Measurements from ENCODE around the gene DBN1. TPM values are rescaled to one million over a fixed set of nuclear protein-coding genes. Genes with fewer than 3 reads are reported as not detected.
A peak's percentile ranks its signal among the peaks of the same experiment; 100 is the strongest.

Gene DBN1
- total RNA-seq, 4 donors from 2014 or later: 89.8 to 139 (median 111) TPM

DNA sequence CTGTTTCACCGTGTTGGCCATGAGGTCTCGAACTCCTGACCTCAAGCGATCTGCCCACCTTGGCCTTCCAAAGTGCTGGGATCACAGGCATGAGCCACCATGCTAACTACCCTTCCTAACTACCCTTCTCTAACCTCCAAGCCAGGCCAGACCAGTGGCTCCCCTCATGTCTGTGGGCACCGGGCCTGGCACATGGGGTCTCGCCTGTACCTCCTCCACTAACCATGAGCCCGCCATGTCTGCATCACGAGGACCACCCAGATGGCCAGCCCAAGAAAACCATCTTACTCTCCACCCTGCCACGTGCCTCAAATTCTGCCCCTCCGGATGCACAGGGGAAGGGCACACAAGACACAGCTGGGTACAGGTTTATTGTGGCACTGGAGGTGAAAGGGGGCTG is 9.6 kb upstream of the DBN1 start:
- TF ChIP-seq EP300 (IDR thresholded peaks at IDR 0.05) (no peak), CTCF (IDR thresholded peaks at IDR 0.05) (no peak), POLR2A (IDR thresholded peaks at IDR 0.05) (no peak)
- Histone ChIP-seq H3K4me3 (no peak overlapping the region), H3K36me3 (peaks cover 0 to 65% (median 0%) of the 10 kb centered on the region in 3 donors), H3K4me1 (peaks cover 0 to 54% (median 14%) of the 10 kb centered on the region in 4 donors), H3K9me3 (no peaks in the 10 kb centered on the region), H3K27me3 (no peaks in the 10 kb centered on the region), H3K27ac (no peak overlapping the region)
- 91 to 95% methylated on average over 8 of the region's 9 CpGs for WGBS, 2 donors
- no peak for DNase-seq (ENCODE audit: low spot score in 2 of 2)

DNA sequence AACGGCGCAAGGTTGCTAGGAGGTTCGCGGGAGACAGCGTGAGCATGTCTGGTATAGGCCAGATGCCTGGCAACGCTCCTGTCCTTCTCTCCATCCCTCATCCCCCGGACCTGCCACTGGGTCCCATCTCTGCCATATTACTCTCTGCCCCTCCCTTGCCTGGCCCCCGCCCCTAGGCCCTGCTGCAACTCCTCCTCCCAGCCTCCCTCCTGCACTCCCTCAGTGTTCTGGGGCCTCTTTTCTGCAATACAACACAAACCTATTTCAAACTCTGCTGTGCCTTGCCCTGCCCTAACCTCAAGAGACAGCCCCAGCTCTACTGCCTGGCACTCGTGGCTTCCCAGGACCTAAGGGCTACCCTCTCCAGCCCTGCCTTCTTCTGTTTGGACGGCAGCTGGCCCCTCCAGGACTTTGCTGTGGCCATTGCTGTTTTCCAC is 8.9 kb upstream of the DBN1 start:
- no peak for TF ChIP-seq EP300 (IDR thresholded peaks at IDR 0.05)
- no peak for TF ChIP-seq CTCF (IDR thresholded peaks at IDR 0.05)
- no peak for TF ChIP-seq POLR2A (IDR thresholded peaks at IDR 0.05)
- no peaks in the 10 kb centered on the region for H3K9me3 ChIP-seq
- H3K27me3 ChIP-seq: no peaks in the 10 kb centered on the region
- no peak for DNase-seq (ENCODE audit: low spot score in 2 of 2)
- WGBS, 2 donors: 84 to 88% methylated on average over 10 of the region's 10 CpGs
- H3K36me3 ChIP-seq: peaks cover 0 to 58% (median 0%) of the 10 kb centered on the region in 3 donors
- H3K27ac ChIP-seq: no peak overlapping the region
- peaks cover 0 to 60% (median 14%) of the 10 kb centered on the region in 4 donors for H3K4me1 ChIP-seq
- H3K4me3 ChIP-seq: no peak overlapping the region

DNA sequence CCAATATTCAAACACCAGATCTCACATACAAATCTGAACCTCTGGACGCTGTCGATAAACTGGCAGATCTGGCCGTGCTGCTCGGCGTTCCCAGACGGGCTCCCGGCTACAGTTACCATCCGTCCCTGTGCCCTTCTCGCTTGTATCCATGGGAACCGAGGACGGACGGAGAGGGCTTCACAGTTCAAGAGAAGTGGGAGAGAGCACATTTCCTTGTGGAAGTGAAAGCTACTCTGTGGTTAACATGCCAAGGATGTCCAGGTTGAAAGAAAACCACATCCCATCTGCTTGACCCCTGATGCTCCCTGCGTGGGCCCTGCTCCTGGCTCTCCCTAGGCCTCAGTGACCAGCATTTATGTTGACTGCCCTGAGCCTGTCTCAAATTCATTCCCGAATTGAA is 6.3 kb upstream of the DBN1 start:
- no peaks in the 10 kb centered on the region for H3K9me3 ChIP-seq
- H3K4me1 ChIP-seq: peaks cover 0 to 72% (median 14%) of the 10 kb centered on the region in 4 donors
- WGBS, 2 donors: 50 to 52% methylated on average over 14 of the region's 14 CpGs
- H3K36me3 ChIP-seq: peaks cover 0 to 35% (median 0%) of the 10 kb centered on the region in 3 donors
- no peak overlapping the region for H3K4me3 ChIP-seq
- no peak for TF ChIP-seq EP300 (IDR thresholded peaks at IDR 0.05)
- no peak for TF ChIP-seq CTCF (IDR thresholded peaks at IDR 0.05)
- TF ChIP-seq POLR2A (IDR thresholded peaks at IDR 0.05): no peak
- H3K27ac ChIP-seq: peak overlapping the region in 3 of 4 donors; percentile 48 to 83 (median 81)
- no peaks in the 10 kb centered on the region for H3K27me3 ChIP-seq
- no peak for DNase-seq (ENCODE audit: low spot score in 2 of 2)

- peaks cover 0 to 27% (median 0%) of the 10 kb centered on the region in 3 donors for H3K36me3 ChIP-seq
- H3K4me3 ChIP-seq: no peak overlapping the region
- peak; percentile 76 to 82 for DNase-seq (ENCODE audit: low spot score in 2 of 2)
- H3K27ac ChIP-seq: peak overlapping the region; percentile 5 to 83 (median 64)
- no peaks in the 10 kb centered on the region for H3K27me3 ChIP-seq
- no peaks in the 10 kb centered on the region for H3K9me3 ChIP-seq
- WGBS, 2 donors: 42 to 46% methylated on average over 18 of the region's 18 CpGs
- TF ChIP-seq EP300 (IDR thresholded peaks at IDR 0.05) (peak in 1 of 2 donors; percentile 44), CTCF (IDR thresholded peaks at IDR 0.05) (no peak)
- peaks cover 0 to 72% (median 14%) of the 10 kb centered on the region in 4 donors for H3K4me1 ChIP-seq
These were observed 5.5 kb upstream of the DBN1 start for GRCh38 chr5:177478711-177479646.

All from tibial nerve (tissue), 4 donors.